Body of pancreas (tissue), 4 donors: ENCODE data around the gene YARS1.

Source experiments
- POLR2A ChIP-seq, 3 donors: fragments of 450-650 bp; IDR thresholded peaks; one replicate each; pipeline ENCODE4 v1.6.1; 2016; ENCODE audit warnings: antibody characterized with exemption in 3 of 3, mild to moderate bottlenecking in 2 of 3
- TF ChIP-seq, protein P1 (sequence below), 7 experiments: fragments of 450-650 bp in 4 of 7; fragments of 200-600 bp in 3 of 7; sonication (generic) in 3 of 7; IDR thresholded peaks; one replicate each; pipeline ENCODE4 v1.5.1; 2016 to 2019; ENCODE audit warnings: antibody characterized with exemption in 7 of 7

DNA sequence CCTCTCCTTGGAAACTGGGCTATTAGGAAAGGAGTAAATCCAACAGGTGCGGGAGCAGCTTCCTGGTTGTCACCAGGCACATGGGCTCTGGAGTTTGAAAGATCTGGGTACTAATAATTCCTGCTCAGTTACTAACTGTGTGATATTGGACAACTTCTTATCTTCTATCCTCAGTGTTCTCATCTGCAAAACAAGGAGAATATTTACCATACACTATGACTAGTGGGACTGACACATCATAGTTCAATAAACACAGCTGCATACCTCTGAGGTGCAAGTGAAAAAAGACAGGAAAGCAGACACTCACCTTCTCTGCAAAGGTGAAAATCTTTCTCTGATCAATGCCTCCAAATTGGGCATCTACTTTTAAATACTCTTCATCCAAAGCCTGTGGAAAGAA is 19.7 kb downstream of the YARS1 start:
- TF ChIP-seq, protein P1, sequence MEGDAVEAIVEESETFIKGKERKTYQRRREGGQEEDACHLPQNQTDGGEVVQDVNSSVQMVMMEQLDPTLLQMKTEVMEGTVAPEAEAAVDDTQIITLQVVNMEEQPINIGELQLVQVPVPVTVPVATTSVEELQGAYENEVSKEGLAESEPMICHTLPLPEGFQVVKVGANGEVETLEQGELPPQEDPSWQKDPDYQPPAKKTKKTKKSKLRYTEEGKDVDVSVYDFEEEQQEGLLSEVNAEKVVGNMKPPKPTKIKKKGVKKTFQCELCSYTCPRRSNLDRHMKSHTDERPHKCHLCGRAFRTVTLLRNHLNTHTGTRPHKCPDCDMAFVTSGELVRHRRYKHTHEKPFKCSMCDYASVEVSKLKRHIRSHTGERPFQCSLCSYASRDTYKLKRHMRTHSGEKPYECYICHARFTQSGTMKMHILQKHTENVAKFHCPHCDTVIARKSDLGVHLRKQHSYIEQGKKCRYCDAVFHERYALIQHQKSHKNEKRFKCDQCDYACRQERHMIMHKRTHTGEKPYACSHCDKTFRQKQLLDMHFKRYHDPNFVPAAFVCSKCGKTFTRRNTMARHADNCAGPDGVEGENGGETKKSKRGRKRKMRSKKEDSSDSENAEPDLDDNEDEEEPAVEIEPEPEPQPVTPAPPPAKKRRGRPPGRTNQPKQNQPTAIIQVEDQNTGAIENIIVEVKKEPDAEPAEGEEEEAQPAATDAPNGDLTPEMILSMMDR (IDR thresholded peaks at IDR 0.05), result no peak
- no peak for TF ChIP-seq POLR2A (IDR thresholded peaks at IDR 0.05)
